GM12892 (cell line): ENCODE data around the gene INSYN2A. TPM values are rescaled to one million over a fixed set of nuclear protein-coding genes. Genes with fewer than 3 reads are reported as not detected.

Experiments
- DNase-seq: peaks from one replicate; pipeline ENCODE4 v3.0.0; 2011; ENCODE audit not compliant: insufficient read length
- FAIRE-seq: peaks from 2 replicates; lab custom pipeline; 2011; peaks lifted over from hg19 to GRCh38; lab: Jason Lieb, UNC
- POLR2A ChIP-seq: IDR thresholded peaks from 2 replicates; pipeline ENCODE4 v1.6.1; 2011; ENCODE audit warnings: low read depth, low read length, control low read depth
- POLR2AphosphoS5 ChIP-seq: IDR thresholded peaks from 2 replicates; pipeline ENCODE4 v1.6.1; 2011; ENCODE audit warnings: low read depth, low read length, control low read depth
- TAF1 ChIP-seq: IDR thresholded peaks from 2 replicates; pipeline ENCODE4 v1.6.1; 2011; ENCODE audit warnings: low read depth, mild to moderate bottlenecking, control low read depth, low read length, borderline replicate concordance
- polyA plus RNA-seq: library from polyadenylated mRNA; unstranded; fragments of >200 nt; gene quantifications from one replicate; pipeline ENCODE4 v1.2.1, GENCODE V29; 2012; ENCODE audit warnings: missing spikeins, inconsistent platforms; ENCODE audit not compliant: missing spikeins

The INSYN2A gene
- not detected for polyA plus RNA-seq

- DNase-seq (no peak), FAIRE-seq (no peak)
- no peak for TF ChIP-seq TAF1
- TF ChIP-seq POLR2AphosphoS5: no peak
- no peak for TF ChIP-seq POLR2A
These were observed at the start of gene INSYN2A for GRCh38 chr10:127196282-127197153. TSS of gene INSYN2A (minus strand) at chr10:127196591. CDS start at chr10:127176395, 20,196 bp downstream.

DNA sequence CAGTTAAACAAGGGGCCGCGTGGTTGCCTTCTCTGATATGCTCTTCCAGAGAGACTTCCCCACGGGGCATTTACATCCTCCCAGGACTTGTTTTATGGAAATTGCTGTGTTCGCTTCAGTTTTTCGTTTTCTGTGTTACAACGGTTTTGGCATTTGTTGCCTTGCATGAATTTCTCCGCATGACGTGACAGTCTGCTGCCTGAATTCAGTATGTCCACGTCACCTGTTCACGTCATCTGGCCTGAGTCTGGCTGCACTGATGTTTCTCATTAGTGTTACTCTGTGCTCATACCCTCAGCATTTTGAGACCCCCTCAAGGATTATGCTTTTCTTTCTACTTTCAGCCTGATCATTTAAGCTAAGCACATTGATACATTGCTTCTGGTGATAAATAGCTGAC, 49.1 kb upstream of the INSYN2A start:
- DNase-seq (no peak), FAIRE-seq (no peak)
- TF ChIP-seq POLR2AphosphoS5: no peak
- no peak for TF ChIP-seq TAF1
- TF ChIP-seq POLR2A: no peak

DNA sequence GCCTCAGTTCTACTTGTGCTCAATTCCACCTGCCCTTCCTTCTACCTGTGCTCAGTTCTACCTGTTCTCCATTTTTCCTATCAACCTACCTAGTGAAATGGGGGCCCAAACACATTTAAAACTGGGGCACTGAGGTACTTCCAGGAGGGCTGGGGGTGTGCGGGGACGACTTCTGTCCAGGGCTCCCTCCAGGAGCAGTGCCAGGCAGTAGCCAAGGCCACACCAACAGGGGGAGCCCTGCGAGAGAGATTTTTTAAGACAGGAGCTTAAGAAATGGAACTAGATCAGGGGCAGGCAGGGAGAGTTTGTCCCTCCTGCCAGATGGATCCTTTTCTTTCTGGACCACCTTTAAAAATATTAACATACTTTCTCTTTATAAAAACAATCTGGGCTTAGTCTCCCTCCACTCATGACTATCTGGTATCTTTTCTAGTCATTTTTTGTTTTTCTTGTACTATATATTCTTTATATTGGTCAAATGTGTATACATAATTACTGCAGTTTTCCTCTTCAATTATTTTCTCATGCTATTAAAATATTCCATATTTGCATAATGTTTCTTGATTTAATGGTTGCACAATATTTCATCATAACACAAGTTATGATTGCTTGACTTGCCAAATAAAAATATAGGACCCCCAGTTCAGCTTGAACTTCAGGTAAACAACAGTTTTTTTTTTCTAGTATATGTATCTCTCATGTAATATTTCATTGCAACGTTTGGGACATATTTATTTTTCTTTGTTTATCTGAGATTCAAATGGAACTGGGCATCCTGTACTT, 47.3 kb upstream of the INSYN2A start:
- DNase-seq (no peak), FAIRE-seq (no peak)
- TF ChIP-seq TAF1 (no peak), POLR2AphosphoS5 (no peak), POLR2A (no peak)

- DNase-seq (no peak), FAIRE-seq (no peak)
- TF ChIP-seq POLR2AphosphoS5 (no peak), TAF1 (no peak), POLR2A (no peak)
These were observed 46.5 kb upstream of the INSYN2A start for GRCh38 chr10:127242914-127243313.

GRCh38 chr10:127236266-127236665, 39.9 kb upstream of the INSYN2A start:
- no peak for DNase-seq
- FAIRE-seq: no peak
- TF ChIP-seq TAF1: no peak
- no peak for TF ChIP-seq POLR2AphosphoS5
- TF ChIP-seq POLR2A: no peak

- FAIRE-seq: no peak
- TF ChIP-seq POLR2A (no peak), TAF1 (no peak), POLR2AphosphoS5 (no peak)
These were observed 38.0 kb upstream of the INSYN2A start for GRCh38 chr10:127234306-127234800.

DNA sequence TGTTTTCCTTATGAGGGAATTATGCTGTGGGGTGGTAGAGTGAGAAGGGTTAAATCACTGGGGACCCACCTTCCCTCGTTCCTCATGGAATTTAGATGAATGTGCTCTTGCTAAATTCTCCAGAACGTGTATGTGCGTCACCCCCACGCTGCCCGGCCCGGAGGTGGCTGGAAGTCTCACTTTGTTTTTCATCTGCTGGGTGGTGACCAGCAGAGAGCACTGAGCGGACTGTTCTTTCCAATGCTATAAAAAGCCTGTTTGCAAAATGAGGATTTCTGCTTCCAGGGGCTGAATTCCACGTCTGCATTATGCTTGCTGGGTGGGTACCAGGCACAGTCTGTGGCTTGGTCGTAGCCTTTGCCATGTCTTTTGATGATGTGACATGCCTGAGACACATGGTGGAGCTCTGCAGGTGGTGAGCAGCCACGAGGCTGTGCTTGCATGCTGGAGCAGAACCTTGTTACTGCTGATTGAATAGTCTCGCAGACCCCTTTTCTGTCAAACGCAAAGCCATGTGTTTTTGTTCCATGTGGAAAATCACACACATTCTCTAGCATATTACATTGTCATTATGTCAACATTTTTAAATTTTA, 31.9 kb upstream of the INSYN2A start:
- TF ChIP-seq POLR2AphosphoS5 (no peak), TAF1 (no peak)
- DNase-seq (no peak), FAIRE-seq (no peak)

More at GRCh38 chr10:127234306-127234800, 38.0 kb upstream of the INSYN2A start:
- no peak for DNase-seq

GRCh38 chr10:127227663-127228062, 31.3 kb upstream of the INSYN2A start:
- DNase-seq (no peak), FAIRE-seq (no peak)
- TF ChIP-seq TAF1 (no peak), POLR2A (no peak), POLR2AphosphoS5 (no peak)

- DNase-seq (no peak), FAIRE-seq (no peak)
- TF ChIP-seq TAF1 (no peak), POLR2AphosphoS5 (no peak), POLR2A (no peak)
These were observed 30.6 kb upstream of the INSYN2A start for GRCh38 chr10:127227027-127227426.

- DNase-seq (no peak), FAIRE-seq (no peak)
- no peak for TF ChIP-seq POLR2AphosphoS5
- no peak for TF ChIP-seq POLR2A
- no peak for TF ChIP-seq TAF1
These were observed 24.9 kb upstream of the INSYN2A start for GRCh38 chr10:127221281-127221680.

- DNase-seq: no peak
- TF ChIP-seq POLR2A (no peak), POLR2AphosphoS5 (no peak), TAF1 (no peak)
- no peak for FAIRE-seq
These were observed 22.3 kb upstream of the INSYN2A start for GRCh38 chr10:127218658-127219057.

DNA sequence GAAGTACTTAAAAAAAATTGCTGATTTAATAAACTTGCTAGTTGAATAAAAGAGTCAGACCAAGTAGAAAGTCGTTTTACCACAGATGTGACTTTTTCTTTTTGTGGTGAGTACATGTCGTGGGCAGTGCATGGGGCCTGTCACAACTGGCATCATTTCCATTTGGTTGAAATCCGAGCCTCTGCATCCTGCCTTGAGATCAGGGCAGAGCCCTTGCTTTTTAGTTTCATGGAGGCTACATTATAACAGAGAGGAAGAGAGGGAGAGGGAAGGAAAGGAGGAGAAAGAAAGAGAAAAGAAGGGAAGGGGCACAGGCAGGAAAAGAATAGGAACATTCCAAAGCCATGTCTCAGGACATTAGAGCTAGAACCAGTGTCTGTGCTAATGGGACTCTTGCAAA, 20.4 kb upstream of the INSYN2A start:
- no peak for FAIRE-seq
- TF ChIP-seq POLR2AphosphoS5 (no peak), POLR2A (no peak), TAF1 (no peak)
- no peak for DNase-seq

DNA sequence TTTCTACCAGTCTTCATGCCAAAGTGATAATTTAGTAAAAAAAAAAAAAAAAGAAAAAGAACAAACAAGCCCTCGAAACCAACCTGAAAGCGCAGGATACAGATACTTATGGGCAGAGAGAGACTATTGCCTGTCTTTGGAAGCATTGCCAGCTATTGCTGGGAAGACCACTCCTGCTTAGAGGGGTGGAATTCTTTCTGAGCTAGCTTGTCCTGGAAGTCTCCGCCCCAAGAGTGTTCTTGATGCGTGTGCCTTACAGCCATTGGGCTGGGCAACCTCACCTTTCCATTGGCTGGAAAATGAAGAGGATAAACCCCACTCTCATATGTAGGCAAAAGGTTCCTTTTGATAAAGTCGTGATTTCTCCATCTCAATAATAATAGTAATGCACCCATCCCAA, 19.9 kb upstream of the INSYN2A start:
- DNase-seq: no peak
- TF ChIP-seq POLR2A (no peak), TAF1 (no peak), POLR2AphosphoS5 (no peak)
- FAIRE-seq: no peak
